Lower leg skin (tissue), 4 donors: ENCODE measurements around the gene NSG1. TPM values are rescaled to one million over a fixed set of nuclear protein-coding genes. Genes with fewer than 3 reads are reported as not detected.
"Not testable (repeated sequence)": the region's sequence is repeated elsewhere in the genome, so short reads cannot be mapped to it uniquely, and the experiment has no call there.

Experiments used
- DNase-seq, 2 donors: peaks; one replicate each; pipeline ENCODE4 v3.0.0-alpha.2; 2019; ENCODE audit warnings: low spot score in 2 of 2
- H3K4me3 ChIP-seq: fragments of 200-600 bp; sonication (generic); 2 replicates; pipeline ENCODE4 v1.5.1; 2017; ENCODE audit warnings: mild to moderate bottlenecking, low read depth; ENCODE audit not compliant: poor library complexity, severe bottlenecking
- CTCF ChIP-seq, 3 donors: fragments of 450-650 bp; IDR thresholded peaks; one replicate each; pipeline ENCODE4 v1.5.1; 2016; ENCODE audit warnings: antibody characterized with exemption in 3 of 3, mild to moderate bottlenecking in 3 of 3, moderate library complexity in 2 of 3
- POLR2A ChIP-seq, 2 donors: fragments of 450-650 bp; IDR thresholded peaks; one replicate each; pipeline ENCODE4 v1.6.1; 2016 to 2017; ENCODE audit warnings: antibody characterized with exemption in 2 of 2, mild to moderate bottlenecking in 1 of 2, moderate library complexity in 1 of 2
- WGBS, 2 donors: methylation state at CpG; one replicate each; pipeline ENCODE4 v1.1.5; 2018; 5-methylcytosine and 5-hydroxymethylcytosine counted together
- intact Hi-C: fragments of 100-400 bp; cut with DNase I; formaldehyde crosslinking; loops from one replicate; pipeline ENCODE4 v1.15.0; 2023; ENCODE audit warnings: low total_unique reads
- total RNA-seq, 4 donors: library from RNA; depleted of rRNA; stranded (reverse); fragments of >200 nt; gene quantifications; one replicate each; pipeline ENCODE4 v1.1.0, GENCODE V29; 2016

Gene NSG1
- total RNA-seq, 4 donors from 2014 or later = 109 to 158 (median 139) TPM

GRCh38 chr4:4344915-4345527 lies 41.9 kb upstream of the NSG1 start:
- TF ChIP-seq CTCF (IDR thresholded peaks at IDR 0.05) (no peak), POLR2A (IDR thresholded peaks at IDR 0.05) (no peak)
- no peak for DNase-seq
- intact Hi-C loops = no loop called here
- 86 to 89% methylated on average over 14 of the region's 14 CpGs for WGBS, 2 donors
- no peak overlapping the region for H3K4me3 ChIP-seq

- 28 to 45% methylated on average over 1 of the region's 1 CpG for WGBS, 2 donors
- intact Hi-C loops = no loop called here
- DNase-seq = no peak
- TF ChIP-seq CTCF (IDR thresholded peaks at IDR 0.05) = no peak
- TF ChIP-seq POLR2A (IDR thresholded peaks at IDR 0.05) = no peak
- no peak overlapping the region for H3K4me3 ChIP-seq
These were observed 39.3 kb upstream of the NSG1 start for GRCh38 chr4:4347585-4347984.

GRCh38 chr4:4348585-4348984 lies 38.3 kb upstream of the NSG1 start:
- H3K4me3 ChIP-seq, DNase-seq, intact Hi-C loops: not testable (repeated sequence)
- WGBS, 2 donors = 67 to 82% methylated on average over 9 of the region's 9 CpGs

GRCh38 chr4:4349867-4350266 lies 37.0 kb upstream of the NSG1 start:
- DNase-seq = no peak
- 77 to 82% methylated on average over 3 of the region's 3 CpGs for WGBS, 2 donors
- H3K4me3 ChIP-seq = no peak overlapping the region
- no peak for TF ChIP-seq CTCF (IDR thresholded peaks at IDR 0.05)
- no peak for TF ChIP-seq POLR2A (IDR thresholded peaks at IDR 0.05)
- intact Hi-C loops = no loop called here

GRCh38 chr4:4350909-4351308 lies 36.0 kb upstream of the NSG1 start:
- WGBS, 2 donors = 72 to 79% methylated on average over 4 of the region's 4 CpGs
- intact Hi-C loops = no loop called here
- DNase-seq = no peak
- TF ChIP-seq CTCF (IDR thresholded peaks at IDR 0.05) (no peak), POLR2A (IDR thresholded peaks at IDR 0.05) (no peak)
- H3K4me3 ChIP-seq = no peak overlapping the region

GRCh38 chr4:4355302-4355701 lies 31.6 kb upstream of the NSG1 start:
- 48 to 57% methylated on average over 1 of the region's 1 CpG for WGBS, 2 donors
- intact Hi-C loops = no loop called here
- H3K4me3 ChIP-seq = no peak overlapping the region

More at GRCh38 chr4:4355302-4355701, 31.6 kb upstream of the NSG1 start:
- no peak for DNase-seq
- no peak for TF ChIP-seq POLR2A (IDR thresholded peaks at IDR 0.05)
- TF ChIP-seq CTCF (IDR thresholded peaks at IDR 0.05) = no peak
